GM23338 (cell line): Measurements from ENCODE around the gene PLD6. TPM values are rescaled to one million over a fixed set of nuclear protein-coding genes. Genes with fewer than 3 reads are reported as not detected.
A peak's percentile ranks its signal among the peaks of the same experiment; 100 is the strongest.

Experiments
- ATAC-seq: fragments of 200-7000 bp; cut with Tn5 transposase; 3 replicates; pipeline ENCODE4 v1.9.1; 2020
- DNase-seq: peaks from one replicate; pipeline ENCODE4 v3.0.0-alpha.2; 2015; ENCODE audit warnings: low spot score
- H2AFZ ChIP-seq: fragments of 200-600 bp; sonication (generic); 2 replicates; pipeline ENCODE4 v1.8.0; 2016; ENCODE audit warnings: antibody characterized with exemption, mild to moderate bottlenecking, moderate library complexity
- H3F3A ChIP-seq: fragments of 200-600 bp; sonication (generic); replicated peaks from 2 replicates; pipeline ENCODE4 v1.8.0; 2017; ENCODE audit warnings: antibody characterized with exemption, mixed run types, low read depth
- H3K27ac ChIP-seq: fragments of 200-600 bp; sonication (generic); 2 replicates; pipeline ENCODE4 v1.6.1; 2016; ENCODE audit warnings: low read depth
- H3K27me3 ChIP-seq: fragments of 200-600 bp; sonication (generic); 2 replicates; pipeline ENCODE4 v1.8.0; 2016; ENCODE audit warnings: mild to moderate bottlenecking, mixed run types, moderate library complexity; ENCODE audit not compliant: insufficient read depth
- H3K36me3 ChIP-seq: fragments of 200-600 bp; sonication (generic); 2 replicates; pipeline ENCODE4 v1.8.0; 2016; ENCODE audit warnings: mild to moderate bottlenecking; ENCODE audit not compliant: insufficient read depth
- H3K4me1 ChIP-seq: fragments of 200-600 bp; sonication (generic); 2 replicates; pipeline ENCODE4 v1.8.0; 2016; ENCODE audit warnings: mild to moderate bottlenecking, moderate library complexity; ENCODE audit not compliant: insufficient read depth
- H3K4me2 ChIP-seq: fragments of 200-600 bp; sonication (generic); 2 replicates; pipeline ENCODE4 v1.7.1; 2017; ENCODE audit warnings: mixed run types
- H3K4me3 ChIP-seq: fragments of 200-600 bp; sonication (generic); 2 replicates; pipeline ENCODE4 v1.6.1; 2016; ENCODE audit warnings: mixed run types
- H3K79me2 ChIP-seq: fragments of 200-600 bp; sonication (generic); replicated peaks from 2 replicates; pipeline ENCODE4 v1.8.0; 2017; ENCODE audit warnings: mild to moderate bottlenecking; ENCODE audit not compliant: insufficient read depth
- H3K9me2 ChIP-seq: fragments of 200-600 bp; sonication (generic); 2 replicates; pipeline ENCODE4 v1.8.0; 2017; ENCODE audit not compliant: insufficient read depth
- H4K20me1 ChIP-seq: fragments of 200-600 bp; sonication (generic); replicated peaks from 2 replicates; pipeline ENCODE4 v1.8.0; 2017; ENCODE audit warnings: mild to moderate bottlenecking; ENCODE audit not compliant: insufficient read depth
- H3K27ac Mint-ChIP-seq: 2 replicates; pipeline ENCODE4 v1.8.0; 2020; ENCODE audit warnings: inconsistent platforms, mild to moderate bottlenecking, moderate library complexity, mixed read lengths
- H3K27me3 Mint-ChIP-seq: 3 replicates; pipeline ENCODE4 v1.8.0; 2022; ENCODE audit warnings: low read depth, mild to moderate bottlenecking, moderate library complexity, mixed read lengths, inconsistent platforms; ENCODE audit not compliant: insufficient read depth, poor library complexity
- H3K36me3 Mint-ChIP-seq: 3 replicates; pipeline ENCODE4 v1.8.0; 2021; ENCODE audit warnings: low read depth, mild to moderate bottlenecking, inconsistent platforms, moderate library complexity, mixed read lengths
- H3K4me1 Mint-ChIP-seq: 3 replicates; pipeline ENCODE4 v1.8.0; 2020; ENCODE audit warnings: mild to moderate bottlenecking, inconsistent platforms, mixed read lengths
- H3K4me3 Mint-ChIP-seq: 3 replicates; pipeline ENCODE4 v1.8.0; 2021; ENCODE audit warnings: moderate library complexity, mild to moderate bottlenecking, inconsistent platforms, mixed read lengths
- H3K9me3 Mint-ChIP-seq: 3 replicates; pipeline ENCODE4 v1.8.0; 2020; ENCODE audit warnings: moderate library complexity, mild to moderate bottlenecking, inconsistent platforms, mixed read lengths
- EZH2 ChIP-seq: fragments of 200-600 bp; sonication (generic); IDR thresholded peaks from one replicate; pipeline ENCODE4 v1.8.0; 2017; ENCODE audit warnings: antibody characterized with exemption, mild to moderate bottlenecking, low read depth; ENCODE audit not compliant: unreplicated experiment
- EZH2phosphoT487 ChIP-seq: fragments of 200-600 bp; sonication (generic); IDR thresholded peaks from one replicate; pipeline ENCODE4 v1.8.1; 2018; ENCODE audit warnings: antibody characterized with exemption; ENCODE audit not compliant: unreplicated experiment
- NANOG ChIP-seq: IDR thresholded peaks from 2 replicates; pipeline ENCODE4 v1.6.1; 2016; ENCODE audit warnings: antibody characterized with exemption, borderline replicate concordance
- POLR2AphosphoS5 ChIP-seq: IDR thresholded peaks from 2 replicates; pipeline ENCODE4 v1.6.1; 2016; ENCODE audit warnings: antibody characterized with exemption, low read depth
- STAT1 ChIP-seq: IDR thresholded peaks from one replicate; pipeline ENCODE4 v1.6.1; 2016; ENCODE audit warnings: antibody characterized with exemption; ENCODE audit not compliant: unreplicated experiment
- ZNF114 ChIP-seq: fragments of 250-450 bp; sonication (Bioruptor Pico); IDR thresholded peaks from 2 replicates; pipeline ENCODE4 v1.5.0; 2020; ENCODE audit warnings: mild to moderate bottlenecking, moderate library complexity
- ZNF331 ChIP-seq: fragments of 250-450 bp; sonication (Bioruptor Pico); IDR thresholded peaks from 2 replicates; pipeline ENCODE4 v1.5.0; 2020; ENCODE audit warnings: low read depth, mild to moderate bottlenecking, moderate library complexity
- polyA plus RNA-seq: library from polyadenylated mRNA; unstranded; fragments of >200 nt; fragmentation: Nextera tagmentation; extraction: Ambion mirVana; gene quantifications from 2 replicates; pipeline ENCODE4 v1.2.1, GENCODE V29; 2016
- total RNA-seq: library from RNA; depleted of rRNA; stranded (reverse); fragments of >200 nt; shearing (Covaris generic); gene quantifications from 2 replicates; pipeline ENCODE4 v1.2.3, GENCODE V29; 2014
- TF ChIP-seq, protein P1 (sequence below), 2 experiments: fragments of 200-600 bp in 1 of 2; sonication (generic) in 1 of 2; conservative IDR thresholded peaks; 2 replicates each; pipeline versions ENCODE4 v1.5.1 to v1.6.1; 2016 to 2017; ENCODE audit warnings: antibody characterized with exemption in 2 of 2, low read depth in 2 of 2, mild to moderate bottlenecking in 2 of 2, moderate library complexity in 1 of 2
- TF ChIP-seq, protein P2 (sequence below): fragments of 250-450 bp; sonication (Bioruptor Pico); IDR thresholded peaks from 2 replicates; pipeline ENCODE4 v1.5.0; 2020; ENCODE audit warnings: mild to moderate bottlenecking, moderate library complexity
- TF ChIP-seq, protein P3 (sequence below): IDR thresholded peaks from one replicate; pipeline ENCODE4 v1.6.1; 2018; ENCODE audit warnings: antibody characterized with exemption; ENCODE audit not compliant: unreplicated experiment

Gene PLD6
- total and polyA plus RNA-seq, 2 experiments from 2014 or later = not detected

DNA sequence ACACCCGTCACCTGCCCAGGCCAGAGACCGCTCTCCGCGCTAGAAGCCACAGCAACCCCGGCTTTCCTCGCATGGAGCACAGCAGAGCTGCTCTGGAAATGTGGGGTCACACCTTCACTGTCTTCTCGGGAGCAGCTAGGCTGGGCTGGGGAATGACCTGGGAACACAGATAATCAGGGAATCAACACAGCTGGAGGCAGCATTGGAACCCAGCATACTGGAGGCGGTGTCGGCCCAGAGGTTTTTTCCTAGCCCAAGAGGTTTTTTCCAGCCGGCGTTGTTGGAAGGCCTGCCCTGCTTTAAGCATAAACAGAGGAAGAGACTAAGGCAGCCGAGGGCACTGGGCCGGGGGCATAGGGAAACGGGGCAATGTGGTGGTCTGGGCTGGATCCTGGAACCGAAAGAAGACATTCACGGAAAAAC is 791 bp upstream of the PLD6 start (continued):
- TF ChIP-seq, protein P1, sequence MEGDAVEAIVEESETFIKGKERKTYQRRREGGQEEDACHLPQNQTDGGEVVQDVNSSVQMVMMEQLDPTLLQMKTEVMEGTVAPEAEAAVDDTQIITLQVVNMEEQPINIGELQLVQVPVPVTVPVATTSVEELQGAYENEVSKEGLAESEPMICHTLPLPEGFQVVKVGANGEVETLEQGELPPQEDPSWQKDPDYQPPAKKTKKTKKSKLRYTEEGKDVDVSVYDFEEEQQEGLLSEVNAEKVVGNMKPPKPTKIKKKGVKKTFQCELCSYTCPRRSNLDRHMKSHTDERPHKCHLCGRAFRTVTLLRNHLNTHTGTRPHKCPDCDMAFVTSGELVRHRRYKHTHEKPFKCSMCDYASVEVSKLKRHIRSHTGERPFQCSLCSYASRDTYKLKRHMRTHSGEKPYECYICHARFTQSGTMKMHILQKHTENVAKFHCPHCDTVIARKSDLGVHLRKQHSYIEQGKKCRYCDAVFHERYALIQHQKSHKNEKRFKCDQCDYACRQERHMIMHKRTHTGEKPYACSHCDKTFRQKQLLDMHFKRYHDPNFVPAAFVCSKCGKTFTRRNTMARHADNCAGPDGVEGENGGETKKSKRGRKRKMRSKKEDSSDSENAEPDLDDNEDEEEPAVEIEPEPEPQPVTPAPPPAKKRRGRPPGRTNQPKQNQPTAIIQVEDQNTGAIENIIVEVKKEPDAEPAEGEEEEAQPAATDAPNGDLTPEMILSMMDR (conservative IDR thresholded peaks at IDR 0.05; ENCODE audit: low read depth in 2 of 2) = no peak

DNA sequence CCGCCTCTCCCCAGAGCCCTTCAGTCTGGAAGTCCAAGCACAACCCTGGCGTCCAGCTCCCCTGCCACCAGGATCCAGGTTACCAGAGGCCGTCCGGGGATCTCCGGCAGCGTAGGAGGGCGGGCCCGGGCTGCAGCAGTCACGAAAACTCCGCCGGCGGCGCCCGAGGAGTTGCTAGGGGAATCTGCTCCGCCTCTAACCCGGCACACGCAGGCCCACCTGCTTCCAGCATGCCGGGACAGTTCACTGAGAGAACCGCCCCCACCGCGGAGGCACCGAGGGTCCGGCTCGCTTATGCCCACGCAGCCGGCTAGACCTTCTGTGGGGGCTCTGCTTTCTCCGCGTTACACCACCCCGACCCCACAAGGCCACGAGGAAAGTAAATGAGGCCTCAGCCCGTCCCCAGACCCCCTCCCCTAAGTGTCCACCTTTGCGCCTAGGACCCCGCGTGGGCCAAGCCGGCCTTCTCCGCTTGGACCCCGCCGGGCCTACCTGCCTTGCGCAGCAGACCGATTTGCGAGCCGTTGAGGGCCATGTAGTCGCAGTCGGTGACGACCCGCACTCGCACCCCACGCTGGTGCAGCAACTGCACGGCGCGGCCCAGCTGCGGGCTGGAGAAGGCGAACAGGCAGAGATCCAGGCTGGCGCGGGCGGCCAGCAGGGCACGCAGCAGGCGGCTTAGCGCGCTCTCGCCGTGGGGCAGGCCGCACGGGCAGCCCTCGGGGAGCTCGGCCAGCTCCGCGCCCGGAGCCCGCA is 587 bp downstream of the PLD6 start:
- Histone ChIP-seq H3K4me3 (no peak overlapping the region), H3K4me1 (no peaks in the 10 kb centered on the region), H3K27ac (no peak overlapping the region), H2AFZ (peak overlapping the region; percentile 38; the same call in 1 of the 2 replicates), H4K20me1 (no peaks in the 10 kb centered on the region), H3K36me3 (no peaks in the 10 kb centered on the region), H3K79me2 (no peaks in the 10 kb centered on the region), H3K4me2 (no peak overlapping the region), H3K27me3 (no peaks in the 10 kb centered on the region), H3F3A (peaks cover 3% of the 10 kb centered on the region; the same call in 1 of the 2 replicates), H3K9me2 (no peaks in the 10 kb centered on the region)
- no peaks in the 10 kb centered on the region for H3K36me3 Mint-ChIP-seq
- DNase-seq = peak; percentile 40
- peak overlapping the region; percentile 68 for H3K4me3 Mint-ChIP-seq
- no peaks in the 10 kb centered on the region for H3K9me3 Mint-ChIP-seq
- peak; percentile 75 for ATAC-seq
- peaks cover 19% of the 10 kb centered on the region for H3K27me3 Mint-ChIP-seq
- H3K4me1 Mint-ChIP-seq = no peaks in the 10 kb centered on the region; the same call in 2 of the 3 replicates
- no peak overlapping the region for H3K27ac Mint-ChIP-seq
- TF ChIP-seq ZNF114 (CRISPR knock-in tag) = no peak
- TF ChIP-seq, protein P2, sequence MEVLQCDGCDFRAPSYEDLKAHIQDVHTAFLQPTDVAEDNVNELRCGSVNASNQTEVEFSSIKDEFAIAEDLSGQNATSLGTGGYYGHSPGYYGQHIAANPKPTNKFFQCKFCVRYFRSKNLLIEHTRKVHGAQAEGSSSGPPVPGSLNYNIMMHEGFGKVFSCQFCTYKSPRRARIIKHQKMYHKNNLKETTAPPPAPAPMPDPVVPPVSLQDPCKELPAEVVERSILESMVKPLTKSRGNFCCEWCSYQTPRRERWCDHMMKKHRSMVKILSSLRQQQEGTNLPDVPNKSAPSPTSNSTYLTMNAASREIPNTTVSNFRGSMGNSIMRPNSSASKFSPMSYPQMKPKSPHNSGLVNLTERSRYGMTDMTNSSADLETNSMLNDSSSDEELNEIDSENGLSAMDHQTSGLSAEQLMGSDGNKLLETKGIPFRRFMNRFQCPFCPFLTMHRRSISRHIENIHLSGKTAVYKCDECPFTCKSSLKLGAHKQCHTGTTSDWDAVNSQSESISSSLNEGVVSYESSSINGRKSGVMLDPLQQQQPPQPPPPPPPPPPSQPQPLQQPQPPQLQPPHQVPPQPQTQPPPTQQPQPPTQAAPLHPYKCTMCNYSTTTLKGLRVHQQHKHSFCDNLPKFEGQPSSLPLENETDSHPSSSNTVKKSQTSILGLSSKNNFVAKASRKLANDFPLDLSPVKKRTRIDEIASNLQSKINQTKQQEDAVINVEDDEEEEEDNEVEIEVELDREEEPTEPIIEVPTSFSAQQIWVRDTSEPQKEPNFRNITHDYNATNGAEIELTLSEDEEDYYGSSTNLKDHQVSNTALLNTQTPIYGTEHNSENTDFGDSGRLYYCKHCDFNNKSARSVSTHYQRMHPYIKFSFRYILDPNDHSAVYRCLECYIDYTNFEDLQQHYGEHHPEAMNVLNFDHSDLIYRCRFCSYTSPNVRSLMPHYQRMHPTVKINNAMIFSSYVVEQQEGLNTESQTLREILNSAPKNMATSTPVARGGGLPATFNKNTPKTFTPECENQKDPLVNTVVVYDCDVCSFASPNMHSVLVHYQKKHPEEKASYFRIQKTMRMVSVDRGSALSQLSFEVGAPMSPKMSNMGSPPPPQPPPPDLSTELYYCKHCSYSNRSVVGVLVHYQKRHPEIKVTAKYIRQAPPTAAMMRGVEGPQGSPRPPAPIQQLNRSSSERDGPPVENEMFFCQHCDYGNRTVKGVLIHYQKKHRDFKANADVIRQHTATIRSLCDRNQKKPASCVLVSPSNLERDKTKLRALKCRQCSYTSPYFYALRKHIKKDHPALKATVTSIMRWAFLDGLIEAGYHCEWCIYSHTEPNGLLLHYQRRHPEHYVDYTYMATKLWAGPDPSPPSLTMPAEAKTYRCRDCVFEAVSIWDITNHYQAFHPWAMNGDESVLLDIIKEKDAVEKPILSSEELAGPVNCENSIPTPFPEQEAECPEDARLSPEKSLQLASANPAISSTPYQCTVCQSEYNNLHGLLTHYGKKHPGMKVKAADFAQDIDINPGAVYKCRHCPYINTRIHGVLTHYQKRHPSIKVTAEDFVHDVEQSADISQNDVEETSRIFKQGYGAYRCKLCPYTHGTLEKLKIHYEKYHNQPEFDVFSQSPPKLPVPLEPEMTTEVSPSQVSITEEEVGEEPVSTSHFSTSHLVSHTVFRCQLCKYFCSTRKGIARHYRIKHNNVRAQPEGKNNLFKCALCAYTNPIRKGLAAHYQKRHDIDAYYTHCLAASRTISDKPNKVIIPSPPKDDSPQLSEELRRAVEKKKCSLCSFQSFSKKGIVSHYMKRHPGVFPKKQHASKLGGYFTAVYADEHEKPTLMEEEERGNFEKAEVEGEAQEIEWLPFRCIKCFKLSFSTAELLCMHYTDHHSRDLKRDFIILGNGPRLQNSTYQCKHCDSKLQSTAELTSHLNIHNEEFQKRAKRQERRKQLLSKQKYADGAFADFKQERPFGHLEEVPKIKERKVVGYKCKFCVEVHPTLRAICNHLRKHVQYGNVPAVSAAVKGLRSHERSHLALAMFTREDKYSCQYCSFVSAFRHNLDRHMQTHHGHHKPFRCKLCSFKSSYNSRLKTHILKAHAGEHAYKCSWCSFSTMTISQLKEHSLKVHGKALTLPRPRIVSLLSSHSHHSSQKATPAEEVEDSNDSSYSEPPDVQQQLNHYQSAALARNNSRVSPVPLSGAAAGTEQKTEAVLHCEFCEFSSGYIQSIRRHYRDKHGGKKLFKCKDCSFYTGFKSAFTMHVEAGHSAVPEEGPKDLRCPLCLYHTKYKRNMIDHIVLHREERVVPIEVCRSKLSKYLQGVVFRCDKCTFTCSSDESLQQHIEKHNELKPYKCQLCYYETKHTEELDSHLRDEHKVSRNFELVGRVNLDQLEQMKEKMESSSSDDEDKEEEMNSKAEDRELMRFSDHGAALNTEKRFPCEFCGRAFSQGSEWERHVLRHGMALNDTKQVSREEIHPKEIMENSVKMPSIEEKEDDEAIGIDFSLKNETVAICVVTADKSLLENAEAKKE (CRISPR knock-in tag) = no peak
- no peak for TF ChIP-seq STAT1
- no peak for TF ChIP-seq POLR2AphosphoS5
- no peak for TF ChIP-seq EZH2phosphoT487
- no peak for TF ChIP-seq NANOG
- TF ChIP-seq, protein P3, sequence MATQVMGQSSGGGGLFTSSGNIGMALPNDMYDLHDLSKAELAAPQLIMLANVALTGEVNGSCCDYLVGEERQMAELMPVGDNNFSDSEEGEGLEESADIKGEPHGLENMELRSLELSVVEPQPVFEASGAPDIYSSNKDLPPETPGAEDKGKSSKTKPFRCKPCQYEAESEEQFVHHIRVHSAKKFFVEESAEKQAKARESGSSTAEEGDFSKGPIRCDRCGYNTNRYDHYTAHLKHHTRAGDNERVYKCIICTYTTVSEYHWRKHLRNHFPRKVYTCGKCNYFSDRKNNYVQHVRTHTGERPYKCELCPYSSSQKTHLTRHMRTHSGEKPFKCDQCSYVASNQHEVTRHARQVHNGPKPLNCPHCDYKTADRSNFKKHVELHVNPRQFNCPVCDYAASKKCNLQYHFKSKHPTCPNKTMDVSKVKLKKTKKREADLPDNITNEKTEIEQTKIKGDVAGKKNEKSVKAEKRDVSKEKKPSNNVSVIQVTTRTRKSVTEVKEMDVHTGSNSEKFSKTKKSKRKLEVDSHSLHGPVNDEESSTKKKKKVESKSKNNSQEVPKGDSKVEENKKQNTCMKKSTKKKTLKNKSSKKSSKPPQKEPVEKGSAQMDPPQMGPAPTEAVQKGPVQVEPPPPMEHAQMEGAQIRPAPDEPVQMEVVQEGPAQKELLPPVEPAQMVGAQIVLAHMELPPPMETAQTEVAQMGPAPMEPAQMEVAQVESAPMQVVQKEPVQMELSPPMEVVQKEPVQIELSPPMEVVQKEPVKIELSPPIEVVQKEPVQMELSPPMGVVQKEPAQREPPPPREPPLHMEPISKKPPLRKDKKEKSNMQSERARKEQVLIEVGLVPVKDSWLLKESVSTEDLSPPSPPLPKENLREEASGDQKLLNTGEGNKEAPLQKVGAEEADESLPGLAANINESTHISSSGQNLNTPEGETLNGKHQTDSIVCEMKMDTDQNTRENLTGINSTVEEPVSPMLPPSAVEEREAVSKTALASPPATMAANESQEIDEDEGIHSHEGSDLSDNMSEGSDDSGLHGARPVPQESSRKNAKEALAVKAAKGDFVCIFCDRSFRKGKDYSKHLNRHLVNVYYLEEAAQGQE = no peak
- TF ChIP-seq EZH2 = no peak
- no peak for TF ChIP-seq ZNF331 (CRISPR knock-in tag)
- TF ChIP-seq, protein P1 (conservative IDR thresholded peaks at IDR 0.05; ENCODE audit: low read depth in 2 of 2) = no peak
